ENCODE results near the gene PARD6B.

- TF ChIP-seq, protein P1, sequence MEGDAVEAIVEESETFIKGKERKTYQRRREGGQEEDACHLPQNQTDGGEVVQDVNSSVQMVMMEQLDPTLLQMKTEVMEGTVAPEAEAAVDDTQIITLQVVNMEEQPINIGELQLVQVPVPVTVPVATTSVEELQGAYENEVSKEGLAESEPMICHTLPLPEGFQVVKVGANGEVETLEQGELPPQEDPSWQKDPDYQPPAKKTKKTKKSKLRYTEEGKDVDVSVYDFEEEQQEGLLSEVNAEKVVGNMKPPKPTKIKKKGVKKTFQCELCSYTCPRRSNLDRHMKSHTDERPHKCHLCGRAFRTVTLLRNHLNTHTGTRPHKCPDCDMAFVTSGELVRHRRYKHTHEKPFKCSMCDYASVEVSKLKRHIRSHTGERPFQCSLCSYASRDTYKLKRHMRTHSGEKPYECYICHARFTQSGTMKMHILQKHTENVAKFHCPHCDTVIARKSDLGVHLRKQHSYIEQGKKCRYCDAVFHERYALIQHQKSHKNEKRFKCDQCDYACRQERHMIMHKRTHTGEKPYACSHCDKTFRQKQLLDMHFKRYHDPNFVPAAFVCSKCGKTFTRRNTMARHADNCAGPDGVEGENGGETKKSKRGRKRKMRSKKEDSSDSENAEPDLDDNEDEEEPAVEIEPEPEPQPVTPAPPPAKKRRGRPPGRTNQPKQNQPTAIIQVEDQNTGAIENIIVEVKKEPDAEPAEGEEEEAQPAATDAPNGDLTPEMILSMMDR (conservative IDR thresholded peaks at IDR 0.05; ENCODE audit: low read length), result no peak
- no peak for TF ChIP-seq EZH2phosphoT487 (IDR thresholded peaks at IDR 0.05; ENCODE audit: borderline replicate concordance, low read depth, low read length)
These were observed 49.3 kb upstream of the PARD6B start for GRCh38 chr20:50682065-50682464.
